WTC11 (cell line): ENCODE results near the gene FOXJ2. TPM values are rescaled to one million over a fixed set of nuclear protein-coding genes. Genes with fewer than 3 reads are reported as not detected.
"Not testable (repeated sequence)": the region's sequence is repeated elsewhere in the genome, so short reads cannot be mapped to it uniquely, and the experiment has no call there.

Source experiments
- ATAC-seq: fragments of 200-7000 bp; cut with Tn5 transposase; 2 replicates; pipeline ENCODE4 v1.10.0; 2021; ENCODE audit warnings: mild to moderate bottlenecking, moderate library complexity
- CTCF ChIA-PET: fragments of 300-600 bp; sonication (Branson Sonifier 250); formaldehyde crosslinking; loops from one replicate; lab custom pipeline; 2021; ENCODE audit warnings: antibody characterized with exemption; lab: Charles Lee
- POLR2A ChIA-PET: fragments of 350-600 bp; sonication (Branson Sonifier 250); formaldehyde crosslinking; loops from one replicate; lab custom pipeline; 2021; ENCODE audit warnings: antibody characterized with exemption; lab: Charles Lee
- DNase-seq: peaks from one replicate; pipeline ENCODE4 v3.0.0; 2021; ENCODE audit warnings: low spot score
- H3K27ac Mint-ChIP-seq: 2 replicates; pipeline ENCODE4 v1.8.0; 2021; ENCODE audit warnings: mixed read lengths
- H3K27me3 Mint-ChIP-seq: 2 replicates; pipeline ENCODE4 v1.8.0; 2021; ENCODE audit warnings: low read depth, mild to moderate bottlenecking, moderate library complexity, mixed read lengths
- H3K36me3 Mint-ChIP-seq: 2 replicates; pipeline ENCODE4 v1.8.0; 2021; ENCODE audit warnings: mixed read lengths
- H3K4me1 Mint-ChIP-seq: 2 replicates; pipeline ENCODE4 v1.8.0; 2022; ENCODE audit warnings: mixed read lengths
- H3K4me3 Mint-ChIP-seq: 2 replicates; pipeline ENCODE4 v1.8.0; 2021; ENCODE audit warnings: mild to moderate bottlenecking, moderate library complexity, mixed read lengths
- H3K9me3 Mint-ChIP-seq: 2 replicates; pipeline ENCODE4 v1.8.0; 2021; ENCODE audit warnings: mixed read lengths
- AR ChIP-seq: fragments of 250-450 bp; sonication (Bioruptor Pico); IDR thresholded peaks from 2 replicates; pipeline ENCODE4 v1.9.0; 2021; ENCODE audit warnings: mild to moderate bottlenecking
- ARID4B ChIP-seq: sonication (generic); formaldehyde crosslinking; IDR thresholded peaks from 2 replicates; pipeline ENCODE4 v1.8.0; 2023; ENCODE audit warnings: missing genetic modification reagents, mild to moderate bottlenecking, borderline replicate concordance
- ATF1 ChIP-seq: sonication (generic); formaldehyde crosslinking; IDR thresholded peaks from 2 replicates; pipeline ENCODE4 v1.8.1; 2023; ENCODE audit warnings: mild to moderate bottlenecking, moderate library complexity, missing genetic modification reagents
- ATF3 ChIP-seq: sonication (generic); formaldehyde crosslinking; conservative IDR thresholded peaks from 2 replicates; pipeline ENCODE4 v1.8.1; 2022; ENCODE audit warnings: mild to moderate bottlenecking, missing genetic modification reagents
- ESRRA ChIP-seq: sonication (generic); formaldehyde crosslinking; IDR thresholded peaks from 2 replicates; pipeline ENCODE4 v1.8.1; 2022; ENCODE audit warnings: mild to moderate bottlenecking, missing genetic modification reagents, borderline replicate concordance
- HMGA2 ChIP-seq: fragments of 250-450 bp; sonication (Bioruptor Pico); IDR thresholded peaks from 2 replicates; pipeline ENCODE4 v1.4.0; 2021; ENCODE audit warnings: mild to moderate bottlenecking, moderate library complexity
- MYBL2 ChIP-seq: sonication (generic); formaldehyde crosslinking; IDR thresholded peaks from 2 replicates; pipeline ENCODE4 v1.8.1; 2023; ENCODE audit warnings: mild to moderate bottlenecking, moderate library complexity, missing genetic modification reagents
- NFE2L1 ChIP-seq: sonication (generic); formaldehyde crosslinking; IDR thresholded peaks from 2 replicates; pipeline ENCODE4 v1.8.1; 2023; ENCODE audit warnings: missing genetic modification reagents
- OVOL2 ChIP-seq: fragments of 250-450 bp; sonication (Bioruptor Pico); IDR thresholded peaks from 2 replicates; pipeline ENCODE4 v1.9.0; 2021; ENCODE audit warnings: mild to moderate bottlenecking, borderline replicate concordance
- SP1 ChIP-seq: sonication (generic); formaldehyde crosslinking; conservative IDR thresholded peaks from 2 replicates; pipeline ENCODE4 v1.8.1; 2022; ENCODE audit warnings: missing genetic modification reagents
- USF1 ChIP-seq: sonication (generic); formaldehyde crosslinking; IDR thresholded peaks from 2 replicates; pipeline ENCODE4 v1.8.0; 2022; ENCODE audit warnings: mild to moderate bottlenecking, missing genetic modification reagents
- ZMAT4 ChIP-seq: fragments of 250-450 bp; sonication (Bioruptor Pico); IDR thresholded peaks from 2 replicates; pipeline ENCODE4 v1.9.0; 2021; ENCODE audit warnings: mild to moderate bottlenecking
- ZNF121 ChIP-seq: sonication (generic); formaldehyde crosslinking; IDR thresholded peaks from 2 replicates; pipeline ENCODE4 v1.8.0; 2023; ENCODE audit warnings: missing genetic modification reagents
- ZNF219 ChIP-seq: sonication (generic); formaldehyde crosslinking; IDR thresholded peaks from 2 replicates; pipeline ENCODE4 v1.8.0; 2023; ENCODE audit warnings: missing genetic modification reagents, mild to moderate bottlenecking, borderline replicate concordance
- ZNF317 ChIP-seq: sonication (generic); formaldehyde crosslinking; IDR thresholded peaks from 2 replicates; pipeline ENCODE4 v1.8.1; 2023; ENCODE audit warnings: low read depth, mild to moderate bottlenecking, moderate library complexity, missing genetic modification reagents, borderline replicate concordance
- total RNA-seq: library from RNA; stranded (reverse); gene quantifications from 3 replicates; pipeline ENCODE4 v1.2.3, GENCODE V29; 2021
- TF ChIP-seq, protein P1 (sequence below): sonication (generic); formaldehyde crosslinking; IDR thresholded peaks from 2 replicates; pipeline ENCODE4 v1.8.0; 2023; ENCODE audit warnings: missing genetic modification reagents
- TF ChIP-seq, protein P2 (sequence below): sonication (generic); formaldehyde crosslinking; IDR thresholded peaks from 2 replicates; pipeline ENCODE4 v1.8.1; 2023; ENCODE audit warnings: mild to moderate bottlenecking, missing genetic modification reagents

FOXJ2 gene
- total RNA-seq, 1 experiment from 2014 or later = 12.7 TPM

GRCh38 chr12:8028267-8028666 lies 4.2 kb upstream of the FOXJ2 start:
- H3K36me3 Mint-ChIP-seq = no peaks in the 10 kb centered on the region
- no peaks in the 10 kb centered on the region for H3K27me3 Mint-ChIP-seq
- peak overlapping the region; percentile 81 for H3K4me3 Mint-ChIP-seq
- ChIA-PET POLR2A (no interaction called here), CTCF (interaction anchor here (0.7 kb wide), 1 partner anchor 172 kb away, joined by 3 read pairs; no protein-coding TSS in a partner anchor)
- no peaks in the 10 kb centered on the region for H3K9me3 Mint-ChIP-seq
- H3K4me1 Mint-ChIP-seq = peaks cover 18% of the 10 kb centered on the region
- H3K27ac Mint-ChIP-seq = no peak overlapping the region; the same call in 1 of the 2 replicates
- no peak for DNase-seq
- ATAC-seq = no peak
- TF ChIP-seq OVOL2 (CRISPR knock-in tag) (no peak), ZNF317 (CRISPR knock-in tag) (no peak), ZNF219 (CRISPR knock-in tag) (no peak), NFE2L1 (CRISPR knock-in tag) (no peak), ATF1 (CRISPR knock-in tag) (no peak), MYBL2 (CRISPR knock-in tag) (no peak), AR (CRISPR knock-in tag) (no peak), ARID4B (no peak), ATF3 (CRISPR knock-in tag) (no peak), USF1 (CRISPR knock-in tag) (no peak), SP1 (CRISPR knock-in tag) (no peak), HMGA2 (CRISPR knock-in tag) (no peak), ESRRA (CRISPR knock-in tag) (no peak), ZNF121 (no peak), ZMAT4 (no peak)
- TF ChIP-seq, protein P1, sequence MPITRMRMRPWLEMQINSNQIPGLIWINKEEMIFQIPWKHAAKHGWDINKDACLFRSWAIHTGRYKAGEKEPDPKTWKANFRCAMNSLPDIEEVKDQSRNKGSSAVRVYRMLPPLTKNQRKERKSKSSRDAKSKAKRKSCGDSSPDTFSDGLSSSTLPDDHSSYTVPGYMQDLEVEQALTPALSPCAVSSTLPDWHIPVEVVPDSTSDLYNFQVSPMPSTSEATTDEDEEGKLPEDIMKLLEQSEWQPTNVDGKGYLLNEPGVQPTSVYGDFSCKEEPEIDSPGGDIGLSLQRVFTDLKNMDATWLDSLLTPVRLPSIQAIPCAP (CRISPR knock-in tag) = no peak

DNA sequence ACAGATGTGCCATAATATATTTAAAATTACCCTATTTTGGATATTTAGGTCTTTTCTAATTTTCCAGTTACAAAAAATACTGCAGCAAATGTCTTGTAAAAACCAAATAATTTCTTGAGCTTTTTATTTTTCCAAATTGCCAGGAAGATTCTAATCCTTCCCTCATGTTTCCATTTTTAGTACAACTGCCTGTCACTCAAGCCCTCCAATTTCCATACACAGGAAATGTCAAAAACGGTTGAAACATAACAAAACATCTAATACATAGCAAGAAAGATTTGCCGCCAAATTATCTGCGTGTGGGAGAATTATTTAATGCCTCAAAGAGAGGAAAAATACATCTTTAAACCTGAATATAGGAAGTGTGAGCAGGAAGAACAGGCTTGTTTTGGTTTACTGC lies 2.3 kb upstream of the FOXJ2 start:
- ATAC-seq (no peak), DNase-seq (no peak)
- H3K27me3 Mint-ChIP-seq = no peaks in the 10 kb centered on the region
- ChIA-PET CTCF (interaction anchor here (2.9 kb wide), 1 partner anchor 15 kb away, joined by 18 read pairs; no protein-coding TSS in a partner anchor), POLR2A (no interaction called here)
- TF ChIP-seq, protein P2, sequence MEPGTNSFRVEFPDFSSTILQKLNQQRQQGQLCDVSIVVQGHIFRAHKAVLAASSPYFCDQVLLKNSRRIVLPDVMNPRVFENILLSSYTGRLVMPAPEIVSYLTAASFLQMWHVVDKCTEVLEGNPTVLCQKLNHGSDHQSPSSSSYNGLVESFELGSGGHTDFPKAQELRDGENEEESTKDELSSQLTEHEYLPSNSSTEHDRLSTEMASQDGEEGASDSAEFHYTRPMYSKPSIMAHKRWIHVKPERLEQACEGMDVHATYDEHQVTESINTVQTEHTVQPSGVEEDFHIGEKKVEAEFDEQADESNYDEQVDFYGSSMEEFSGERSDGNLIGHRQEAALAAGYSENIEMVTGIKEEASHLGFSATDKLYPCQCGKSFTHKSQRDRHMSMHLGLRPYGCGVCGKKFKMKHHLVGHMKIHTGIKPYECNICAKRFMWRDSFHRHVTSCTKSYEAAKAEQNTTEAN (CRISPR knock-in tag) = no peak
- H3K27ac Mint-ChIP-seq = no peak overlapping the region
- no peaks in the 10 kb centered on the region for H3K36me3 Mint-ChIP-seq
- peaks cover 36% of the 10 kb centered on the region for H3K4me1 Mint-ChIP-seq
- no peaks in the 10 kb centered on the region for H3K9me3 Mint-ChIP-seq
- H3K4me3 Mint-ChIP-seq = no peak overlapping the region

DNA sequence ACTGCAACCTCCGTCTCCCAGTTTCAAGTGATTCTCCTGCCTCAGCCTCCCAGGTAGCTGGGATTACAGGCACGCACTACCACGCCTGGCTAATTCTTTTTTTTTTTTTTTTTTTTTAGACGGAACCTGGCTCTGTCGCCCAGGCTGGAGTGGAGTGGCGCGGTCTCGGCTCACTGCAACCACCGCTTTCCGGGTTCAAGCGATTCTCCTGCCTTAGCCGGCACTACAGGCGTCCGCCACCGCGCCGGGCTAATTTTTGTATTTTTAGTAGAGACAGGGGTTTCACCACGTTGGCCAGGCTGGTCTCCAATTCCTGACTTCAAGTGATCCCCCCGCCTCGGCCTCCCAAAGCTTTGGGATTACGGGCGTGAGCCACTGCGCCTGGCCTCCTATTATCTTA lies 1.5 kb upstream of the FOXJ2 start:
- DNase-seq, H3K27me3 Mint-ChIP-seq, ATAC-seq, H3K36me3 Mint-ChIP-seq, H3K27ac Mint-ChIP-seq, H3K9me3 Mint-ChIP-seq, POLR2A ChIA-PET: not testable (repeated sequence)
- peaks cover 43% of the 10 kb centered on the region for H3K4me1 Mint-ChIP-seq
- CTCF ChIA-PET = interaction anchor here (0.7 to 2.9 kb wide), 2 partner anchors 14 to 1628 kb away, joined by 3 to 18 read pairs; no protein-coding TSS in a partner anchor
- H3K4me3 Mint-ChIP-seq = peak overlapping the region; percentile 84
